Neural progenitor cell (in vitro differentiated cells): ENCODE results near the gene TMEM120B. TPM values are rescaled to one million over a fixed set of nuclear protein-coding genes. Genes with fewer than 3 reads are reported as not detected.

ENCODE experiments used
- DNase-seq: peaks from one replicate; pipeline ENCODE4 v3.0.0-alpha.2; 2016; ENCODE audit warnings: low spot score
- H2AFZ ChIP-seq: fragments of 200-600 bp; sonication (generic); replicated peaks from 2 replicates; pipeline ENCODE4 v1.6.1; 2016; ENCODE audit warnings: antibody characterized with exemption
- H3F3A ChIP-seq: fragments of 200-600 bp; sonication (generic); 2 replicates; pipeline ENCODE4 v1.6.1; 2016; ENCODE audit warnings: antibody characterized with exemption, low read depth
- H3K27ac ChIP-seq: fragments of 200-600 bp; sonication (generic); 2 replicates; pipeline ENCODE4 v1.5.1; 2016; ENCODE audit warnings: mild to moderate bottlenecking
- H3K27me3 ChIP-seq: fragments of 200-600 bp; sonication (generic); 2 replicates; pipeline ENCODE4 v1.6.1; 2016; ENCODE audit warnings: mild to moderate bottlenecking, moderate library complexity
- H3K36me3 ChIP-seq: fragments of 200-600 bp; sonication (generic); 2 replicates; pipeline ENCODE4 v1.5.1; 2016
- H3K4me1 ChIP-seq: fragments of 200-600 bp; sonication (generic); 2 replicates; pipeline ENCODE4 v1.6.1; 2016; ENCODE audit warnings: mixed run types
- H3K4me2 ChIP-seq: fragments of 200-600 bp; sonication (generic); 2 replicates; pipeline ENCODE4 v1.6.1; 2016
- H3K4me3 ChIP-seq: fragments of 200-600 bp; sonication (generic); 2 replicates; pipeline ENCODE4 v1.5.1; 2016
- H3K79me2 ChIP-seq: fragments of 200-600 bp; sonication (generic); 2 replicates; pipeline ENCODE4 v1.6.1; 2016; ENCODE audit warnings: low read depth
- H3K9ac ChIP-seq: fragments of 200-600 bp; sonication (generic); 2 replicates; pipeline ENCODE4 v1.6.1; 2016
- H3K9me3 ChIP-seq: fragments of 200-600 bp; sonication (generic); 2 replicates; pipeline ENCODE4 v1.5.1; 2016; ENCODE audit warnings: low read depth
- H4K20me1 ChIP-seq: fragments of 200-600 bp; sonication (generic); 2 replicates; pipeline ENCODE4 v1.6.1; 2016; ENCODE audit warnings: low read depth
- H3K27ac Mint-ChIP-seq: 3 replicates; pipeline ENCODE4 v1.8.0; 2021; ENCODE audit warnings: mixed read lengths
- H3K27me3 Mint-ChIP-seq: 2 replicates; pipeline ENCODE4 v1.8.0; 2022; ENCODE audit warnings: low read depth, mild to moderate bottlenecking, inconsistent platforms, moderate library complexity, mixed read lengths; ENCODE audit not compliant: insufficient read depth
- H3K36me3 Mint-ChIP-seq: 3 replicates; pipeline ENCODE4 v1.8.0; 2021; ENCODE audit warnings: mixed read lengths
- H3K4me1 Mint-ChIP-seq: 3 replicates; pipeline ENCODE4 v1.8.0; 2021; ENCODE audit warnings: mixed read lengths
- H3K4me3 Mint-ChIP-seq: 3 replicates; pipeline ENCODE4 v1.8.0; 2021; ENCODE audit warnings: mild to moderate bottlenecking, moderate library complexity, mixed read lengths
- H3K9me3 Mint-ChIP-seq: 3 replicates; pipeline ENCODE4 v1.8.0; 2020; ENCODE audit warnings: mixed read lengths
- EZH2 ChIP-seq: fragments of 200-600 bp; sonication (generic); IDR thresholded peaks from 2 replicates; pipeline ENCODE4 v1.6.1; 2017; ENCODE audit warnings: antibody characterized with exemption, mild to moderate bottlenecking, moderate library complexity
- EZH2phosphoT487 ChIP-seq: fragments of 200-600 bp; sonication (generic); IDR thresholded peaks from 2 replicates; pipeline ENCODE4 v1.6.1; 2017; ENCODE audit warnings: antibody characterized with exemption
- total RNA-seq: library from RNA; depleted of rRNA; stranded (reverse); fragments of >200 nt; gene quantifications from 2 replicates; pipeline ENCODE4 v1.2.3, GENCODE V29; 2015; ENCODE audit warnings: low replicate concordance
- TF ChIP-seq, protein P1 (sequence below): fragments of 200-600 bp; sonication (generic); IDR thresholded peaks from 2 replicates; pipeline ENCODE4 v1.5.1; 2017; ENCODE audit warnings: antibody characterized with exemption, mild to moderate bottlenecking

The TMEM120B gene
- total RNA-seq, 1 donor from 2014 or later: 4.7 TPM

DNA sequence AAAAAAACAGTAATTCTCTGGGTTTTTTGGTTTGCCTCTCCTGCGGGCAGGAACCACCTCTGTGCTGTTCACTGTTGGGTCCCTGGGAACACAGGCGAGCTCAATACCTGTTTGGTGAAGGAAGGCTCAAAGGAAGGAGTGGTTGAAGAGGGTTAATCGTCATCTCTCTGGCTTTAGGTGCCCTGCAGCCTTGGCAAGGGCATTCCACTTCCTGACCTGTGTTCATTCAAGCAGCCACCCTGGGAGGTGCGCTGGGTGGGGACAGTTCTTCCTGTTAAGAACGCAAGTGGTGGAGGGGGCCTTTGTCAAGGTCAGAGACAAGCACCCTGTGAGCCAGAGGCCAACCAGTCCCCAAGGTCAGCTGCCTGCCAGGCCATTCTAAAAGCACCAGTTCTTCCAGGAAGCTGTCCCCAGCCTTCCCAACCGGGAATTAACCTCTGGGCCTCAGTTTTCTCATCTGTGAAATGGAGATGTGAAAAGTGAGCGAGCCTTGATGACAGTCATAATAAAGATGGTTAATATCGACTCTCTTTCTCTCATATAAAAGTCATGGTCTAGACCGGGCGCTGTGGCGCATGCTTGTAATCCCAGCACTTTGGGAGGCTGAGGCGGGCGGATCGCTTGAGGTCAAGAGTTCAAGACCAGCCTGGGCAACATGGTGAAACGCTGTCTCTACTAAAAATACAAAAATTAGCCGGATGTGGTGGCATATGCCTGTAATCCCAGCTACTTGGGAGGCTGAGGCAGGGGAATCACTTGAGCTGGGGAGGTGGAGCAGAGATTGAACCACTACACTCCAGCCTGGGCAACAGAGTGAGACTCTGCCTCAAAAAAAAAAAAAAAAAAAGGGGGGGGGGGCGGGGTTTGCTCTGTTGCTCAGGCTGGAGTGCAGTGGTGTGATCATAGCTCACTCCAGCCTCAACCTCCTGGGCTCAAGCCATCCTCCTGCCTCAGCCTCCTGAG is 74.8 kb downstream of the TMEM120B start:
- Histone ChIP-seq H3K4me1 (peaks cover 1% of the 10 kb centered on the region), H3K4me2 (no peak overlapping the region), H3K27me3 (peaks cover 1% of the 10 kb centered on the region), H3K9ac (no peak overlapping the region), H3K9me3 (no peaks in the 10 kb centered on the region), H3K4me3 (no peak overlapping the region), H4K20me1 (peaks cover 2% of the 10 kb centered on the region), H3F3A (peaks cover 6% of the 10 kb centered on the region), H2AFZ (no peak overlapping the region), H3K36me3 (no peaks in the 10 kb centered on the region), H3K27ac (no peak overlapping the region), H3K79me2 (no peaks in the 10 kb centered on the region)
- Mint-ChIP-seq H3K27me3 (peaks cover 4% of the 10 kb centered on the region), H3K4me1 (peaks cover 21% of the 10 kb centered on the region), H3K36me3 (peaks cover 4% of the 10 kb centered on the region), H3K4me3 (no peak overlapping the region), H3K27ac (peak overlapping the region; percentile 17), H3K9me3 (no peaks in the 10 kb centered on the region)
- TF ChIP-seq EZH2phosphoT487 (no peak), EZH2 (no peak)
- TF ChIP-seq, protein P1, sequence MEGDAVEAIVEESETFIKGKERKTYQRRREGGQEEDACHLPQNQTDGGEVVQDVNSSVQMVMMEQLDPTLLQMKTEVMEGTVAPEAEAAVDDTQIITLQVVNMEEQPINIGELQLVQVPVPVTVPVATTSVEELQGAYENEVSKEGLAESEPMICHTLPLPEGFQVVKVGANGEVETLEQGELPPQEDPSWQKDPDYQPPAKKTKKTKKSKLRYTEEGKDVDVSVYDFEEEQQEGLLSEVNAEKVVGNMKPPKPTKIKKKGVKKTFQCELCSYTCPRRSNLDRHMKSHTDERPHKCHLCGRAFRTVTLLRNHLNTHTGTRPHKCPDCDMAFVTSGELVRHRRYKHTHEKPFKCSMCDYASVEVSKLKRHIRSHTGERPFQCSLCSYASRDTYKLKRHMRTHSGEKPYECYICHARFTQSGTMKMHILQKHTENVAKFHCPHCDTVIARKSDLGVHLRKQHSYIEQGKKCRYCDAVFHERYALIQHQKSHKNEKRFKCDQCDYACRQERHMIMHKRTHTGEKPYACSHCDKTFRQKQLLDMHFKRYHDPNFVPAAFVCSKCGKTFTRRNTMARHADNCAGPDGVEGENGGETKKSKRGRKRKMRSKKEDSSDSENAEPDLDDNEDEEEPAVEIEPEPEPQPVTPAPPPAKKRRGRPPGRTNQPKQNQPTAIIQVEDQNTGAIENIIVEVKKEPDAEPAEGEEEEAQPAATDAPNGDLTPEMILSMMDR: no peak
- no peak for DNase-seq

DNA sequence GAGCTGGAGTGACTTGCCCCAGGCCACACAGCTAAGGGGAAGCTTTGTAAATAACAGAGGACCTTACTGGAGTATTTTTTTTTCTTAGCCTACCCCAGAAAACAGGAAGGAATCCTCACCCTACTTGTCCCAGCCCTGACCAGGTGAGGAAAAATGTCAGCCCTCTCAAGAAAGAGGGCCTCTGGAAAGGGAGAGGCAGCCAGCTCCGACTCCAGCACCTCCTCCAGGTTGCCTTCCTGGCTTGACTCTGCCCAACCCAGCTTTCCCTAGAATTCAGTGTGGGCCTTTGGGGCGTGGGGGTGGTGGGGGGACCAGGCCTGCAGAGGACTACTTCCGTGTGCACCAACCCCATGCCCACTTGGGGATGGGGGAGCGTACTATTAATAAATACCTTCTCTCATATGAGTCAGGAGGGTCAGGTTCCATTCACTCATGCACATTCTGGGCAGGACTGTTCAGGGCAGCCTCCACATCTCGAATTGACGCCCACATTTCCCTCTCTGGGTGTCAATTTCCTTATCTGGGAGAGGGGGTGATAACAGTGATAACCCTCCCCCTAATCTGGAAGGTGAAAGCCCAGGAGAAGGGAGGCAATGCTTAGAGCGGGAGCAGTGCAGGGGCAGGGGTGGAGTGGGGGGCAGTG is 75.7 kb downstream of the TMEM120B start:
- Mint-ChIP-seq H3K36me3 (peaks cover 4% of the 10 kb centered on the region), H3K27me3 (peaks cover 6% of the 10 kb centered on the region), H3K4me1 (peaks cover 21% of the 10 kb centered on the region), H3K9me3 (no peaks in the 10 kb centered on the region), H3K27ac (no peak overlapping the region), H3K4me3 (no peak overlapping the region)
- no peak for DNase-seq
- Histone ChIP-seq H3K27me3 (peaks cover 11% of the 10 kb centered on the region), H3K4me2 (no peak overlapping the region), H3K36me3 (no peaks in the 10 kb centered on the region), H4K20me1 (peaks cover 3% of the 10 kb centered on the region), H3K9ac (no peak overlapping the region), H3K9me3 (no peaks in the 10 kb centered on the region), H3K4me3 (no peak overlapping the region), H3F3A (peaks cover 13% of the 10 kb centered on the region), H3K4me1 (no peaks in the 10 kb centered on the region), H3K27ac (no peak overlapping the region), H2AFZ (no peak overlapping the region), H3K79me2 (no peaks in the 10 kb centered on the region)
- TF ChIP-seq, protein P1: no peak
- TF ChIP-seq EZH2phosphoT487: no peak
- no peak for TF ChIP-seq EZH2

DNA sequence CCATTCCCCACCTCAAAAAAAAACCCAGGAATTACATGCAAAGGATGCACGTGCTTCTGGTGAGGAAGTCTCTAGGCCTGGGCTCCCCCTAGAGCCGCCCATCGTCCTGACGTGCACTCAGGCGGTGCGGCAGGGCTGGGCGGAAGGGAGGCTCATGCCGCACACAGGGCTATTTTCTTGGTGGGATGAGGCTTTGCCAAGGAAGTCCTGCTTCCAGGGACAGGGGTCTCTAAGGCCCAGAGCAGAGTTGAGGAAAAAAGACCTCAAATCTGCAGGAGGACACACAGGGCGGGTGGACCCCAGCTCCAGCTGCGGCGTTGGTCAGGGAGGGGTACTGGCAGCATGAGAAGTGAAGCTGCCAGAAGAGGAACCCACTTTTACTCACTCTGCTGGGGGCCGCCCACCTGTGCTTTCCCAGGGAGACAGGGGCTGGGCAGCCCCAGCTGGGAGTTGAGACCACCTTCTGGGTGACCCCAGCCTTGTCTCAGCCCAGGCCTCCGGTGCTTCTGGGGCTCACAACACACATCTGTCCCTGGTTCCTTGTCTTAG is 76.8 kb downstream of the TMEM120B start:
- Histone ChIP-seq H3K27ac (no peak overlapping the region), H4K20me1 (peaks cover 3% of the 10 kb centered on the region), H3F3A (peaks cover 15% of the 10 kb centered on the region), H3K9me3 (no peaks in the 10 kb centered on the region), H3K9ac (no peak overlapping the region), H3K4me1 (no peaks in the 10 kb centered on the region), H3K4me2 (no peak overlapping the region), H3K27me3 (peaks cover 16% of the 10 kb centered on the region), H3K79me2 (no peaks in the 10 kb centered on the region), H3K4me3 (no peak overlapping the region), H3K36me3 (no peaks in the 10 kb centered on the region), H2AFZ (no peak overlapping the region)
- peaks cover 4% of the 10 kb centered on the region for H3K36me3 Mint-ChIP-seq
- peaks cover 21% of the 10 kb centered on the region for H3K4me1 Mint-ChIP-seq
- H3K9me3 Mint-ChIP-seq: no peaks in the 10 kb centered on the region
- H3K27me3 Mint-ChIP-seq: peaks cover 4% of the 10 kb centered on the region
- no peak for DNase-seq
- H3K4me3 Mint-ChIP-seq: no peak overlapping the region
- no peak overlapping the region for H3K27ac Mint-ChIP-seq
- no peak for TF ChIP-seq EZH2
- TF ChIP-seq, protein P1: no peak
- TF ChIP-seq EZH2phosphoT487: no peak
